ENCODE data around the gene WWOX.
"Not testable (repeated sequence)": the region's sequence is repeated elsewhere in the genome, so short reads cannot be mapped to it uniquely, and the experiment has no call there.

Gene WWOX

GRCh38 chr16:79253100-79253631 lies 1153.7 kb downstream of the WWOX start:
- Histone ChIP-seq H3K4me3 (ENCODE audit: low read depth in 1 of 2, low read length in 2 of 2) (no peak overlapping the region), H3K9ac (ENCODE audit: low read depth, low read length) (no peak overlapping the region), H3K79me2 (ENCODE audit: insufficient read depth, low read length) (no peaks in the 10 kb centered on the region), H2AFZ (ENCODE audit: low read depth, low read length) (no peak overlapping the region), H3K9me3 (ENCODE audit: insufficient read depth, low read length, severe bottlenecking) (no peaks in the 10 kb centered on the region), H4K20me1 (ENCODE audit: insufficient read depth, low read length) (no peaks in the 10 kb centered on the region), H3K36me3 (ENCODE audit: insufficient read depth, low read length) (no peaks in the 10 kb centered on the region), H3K4me1 (ENCODE audit: insufficient read depth, low read length) (no peaks in the 10 kb centered on the region), H3K4me2 (ENCODE audit: insufficient read depth, low read length) (no peak overlapping the region), H3K27ac (ENCODE audit: low read length) (no peak overlapping the region), H3K27me3 (ENCODE audit: insufficient read depth, low read length, poor library complexity) (no peaks in the 10 kb centered on the region)
- ATAC-seq (ENCODE audit: insufficient read depth, low read depth) (no peak), DNase-seq (no peak)
- TF ChIP-seq CTCF (IDR thresholded peaks at IDR 0.05; ENCODE audit: borderline replicate concordance, extremely low read depth, low read length, poor library complexity, severe bottlenecking) (no peak), EZH2 (IDR thresholded peaks at IDR 0.05; ENCODE audit: borderline replicate concordance, low read depth, low read length, severe bottlenecking) (no peak)

- H3K9ac ChIP-seq (ENCODE audit: low read depth, low read length) = no peak overlapping the region
- H3K27me3 ChIP-seq (ENCODE audit: insufficient read depth, low read length, poor library complexity) = no peaks in the 10 kb centered on the region
- H3K27ac ChIP-seq (ENCODE audit: low read length) = no peak overlapping the region
- ATAC-seq (ENCODE audit: insufficient read depth, low read depth) = 0 out of 3 replicates have a peak, but pooled peaks have one; percentile 27
- DNase-seq = no peak
- H3K79me2 ChIP-seq (ENCODE audit: insufficient read depth, low read length) = no peaks in the 10 kb centered on the region
- H3K4me1 ChIP-seq (ENCODE audit: insufficient read depth, low read length) = no peaks in the 10 kb centered on the region
- no peak overlapping the region for H2AFZ ChIP-seq (ENCODE audit: low read depth, low read length)
- no peak overlapping the region for H3K4me2 ChIP-seq (ENCODE audit: insufficient read depth, low read length)
- H3K36me3 ChIP-seq (ENCODE audit: insufficient read depth, low read length) = no peaks in the 10 kb centered on the region
- H4K20me1 ChIP-seq (ENCODE audit: insufficient read depth, low read length) = no peaks in the 10 kb centered on the region
- no peak overlapping the region for H3K4me3 ChIP-seq (ENCODE audit: low read depth in 1 of 2, low read length in 2 of 2)
- TF ChIP-seq CTCF (IDR thresholded peaks at IDR 0.05; ENCODE audit: borderline replicate concordance, extremely low read depth, low read length, poor library complexity, severe bottlenecking) (no peak), EZH2 (IDR thresholded peaks at IDR 0.05; ENCODE audit: borderline replicate concordance, low read depth, low read length, severe bottlenecking) (no peak)
- no peaks in the 10 kb centered on the region for H3K9me3 ChIP-seq (ENCODE audit: insufficient read depth, low read length, severe bottlenecking)
Observed at GRCh38 chr16:79257953-79258490, 1158.6 kb downstream of the WWOX start.

GRCh38 chr16:79260890-79261289 lies 1161.4 kb downstream of the WWOX start:
- not testable (repeated sequence) for ATAC-seq (ENCODE audit: insufficient read depth, low read depth)

GRCh38 chr16:79261481-79261940 lies 1162.1 kb downstream of the WWOX start:
- Histone ChIP-seq H3K4me3 (ENCODE audit: low read depth in 1 of 2, low read length in 2 of 2) (no peak overlapping the region), H3K79me2 (ENCODE audit: insufficient read depth, low read length) (no peaks in the 10 kb centered on the region), H2AFZ (ENCODE audit: low read depth, low read length) (no peak overlapping the region), H3K4me1 (ENCODE audit: insufficient read depth, low read length) (no peaks in the 10 kb centered on the region), H3K36me3 (ENCODE audit: insufficient read depth, low read length) (no peaks in the 10 kb centered on the region), H3K9ac (ENCODE audit: low read depth, low read length) (no peak overlapping the region), H4K20me1 (ENCODE audit: insufficient read depth, low read length) (no peaks in the 10 kb centered on the region), H3K4me2 (ENCODE audit: insufficient read depth, low read length) (no peak overlapping the region), H3K27me3 (ENCODE audit: insufficient read depth, low read length, poor library complexity) (no peaks in the 10 kb centered on the region), H3K9me3 (ENCODE audit: insufficient read depth, low read length, severe bottlenecking) (no peaks in the 10 kb centered on the region), H3K27ac (ENCODE audit: low read length) (no peak overlapping the region)
- DNase-seq = peak; percentile 56
- TF ChIP-seq CTCF (IDR thresholded peaks at IDR 0.05; ENCODE audit: borderline replicate concordance, extremely low read depth, low read length, poor library complexity, severe bottlenecking) = peak; percentile 72
- TF ChIP-seq EZH2 (IDR thresholded peaks at IDR 0.05; ENCODE audit: borderline replicate concordance, low read depth, low read length, severe bottlenecking) = no peak
- peak; percentile 66; the same call in 2 of the 3 replicates for ATAC-seq (ENCODE audit: insufficient read depth, low read depth)

More at GRCh38 chr16:79260890-79261289, 1161.4 kb downstream of the WWOX start:
- H3K4me1 ChIP-seq (ENCODE audit: insufficient read depth, low read length); H3K9me3 ChIP-seq (ENCODE audit: insufficient read depth, low read length, severe bottlenecking); H3K27ac ChIP-seq (ENCODE audit: low read length); DNase-seq; H3K27me3 ChIP-seq (ENCODE audit: insufficient read depth, low read length, poor library complexity); H2AFZ ChIP-seq (ENCODE audit: low read depth, low read length); H3K4me2 ChIP-seq (ENCODE audit: insufficient read depth, low read length); H3K79me2 ChIP-seq (ENCODE audit: insufficient read depth, low read length); H3K36me3 ChIP-seq (ENCODE audit: insufficient read depth, low read length); H3K4me3 ChIP-seq (ENCODE audit: low read depth in 1 of 2, low read length in 2 of 2); H4K20me1 ChIP-seq (ENCODE audit: insufficient read depth, low read length); H3K9ac ChIP-seq (ENCODE audit: low read depth, low read length): not testable (repeated sequence)
